Stimulated activated CD4-positive, alpha-beta T cell treated with anti-CD3 and anti-CD28 coated beads, TNF-alpha, amount 100 ng/mL, for 24 hours (primary cell): ENCODE data around the gene METTL5.

Experiments used
- DNase-seq, 3 experiments: peaks; one replicate each; pipeline ENCODE4 v3.0.0-alpha.2; 2020; ENCODE audit warnings: low read depth in 3 of 3

Gene METTL5

GRCh38 chr2:169781249-169782013, 43.3 kb downstream of the METTL5 start:
- DNase-seq = no peak

GRCh38 chr2:169778446-169778845, 46.3 kb downstream of the METTL5 start:
- no peak for DNase-seq

GRCh38 chr2:169776252-169776761, 48.4 kb downstream of the METTL5 start:
- DNase-seq = no peak

- DNase-seq = no peak
These were observed 48.9 kb downstream of the METTL5 start for GRCh38 chr2:169775765-169776164.

GRCh38 chr2:169775354-169775753, 49.4 kb downstream of the METTL5 start:
- DNase-seq = no peak

- DNase-seq = no peak
These were observed 52.1 kb downstream of the METTL5 start for GRCh38 chr2:169772651-169773050.

GRCh38 chr2:169771612-169772011, 53.1 kb downstream of the METTL5 start:
- no peak for DNase-seq

GRCh38 chr2:169771021-169771420, 53.7 kb downstream of the METTL5 start:
- DNase-seq = no peak

GRCh38 chr2:169768262-169768995, 56.3 kb downstream of the METTL5 start:
- DNase-seq = peak in 1 of 3 experiments; percentile 22

GRCh38 chr2:169767243-169767888, 57.3 kb downstream of the METTL5 start:
- DNase-seq = peak in 2 of 3 experiments; percentile 26 to 32

- no peak for DNase-seq
These were observed 59.2 kb downstream of the METTL5 start for GRCh38 chr2:169765523-169765922.

GRCh38 chr2:169761970-169762292, 62.8 kb downstream of the METTL5 start:
- DNase-seq = no peak
